Endothelial cell of umbilical vein (primary cell): Measurements from ENCODE around the gene CENPB. TPM values are rescaled to one million over a fixed set of nuclear protein-coding genes. Genes with fewer than 3 reads are reported as not detected.

ENCODE experiments used
- BruUV-seq: library from RNA; stranded (reverse); fragments of 400-500 nt; replicated peaks from 2 replicates; lab custom pipeline; 2021; lab: Mats Ljungman, UMichigan
- CTCF ChIA-PET: fragments of 300-600, 350-600 bp; sonication (Branson Sonifier 250); formaldehyde crosslinking; loops from one replicate; lab custom pipeline; 2021; ENCODE audit warnings: antibody characterized with exemption, inconsistent platforms; lab: Charles Lee
- POLR2A ChIA-PET: fragments of 300-600, 350-600 bp; sonication (Branson Sonifier 250); formaldehyde crosslinking; loops from one replicate; lab custom pipeline; 2021; ENCODE audit warnings: antibody characterized with exemption, inconsistent platforms; lab: Charles Lee
- DNase-seq: peaks from one replicate; pipeline ENCODE4 v3.0.0-alpha.2; 2011; ENCODE audit warnings: low read depth, low spot score
- FAIRE-seq: peaks from 2 replicates; lab custom pipeline; 2011; peaks lifted over from hg19 to GRCh38; lab: Jason Lieb, UNC
- H2AFZ ChIP-seq: 2 replicates; pipeline ENCODE4 v1.6.0; 2012; ENCODE audit warnings: low read depth, low read length, control low read depth, inconsistent platforms
- H3K27ac ChIP-seq: 2 replicates; pipeline ENCODE4 v1.5.1; 2011; ENCODE audit warnings: low read depth, mild to moderate bottlenecking, control low read depth, low read length, moderate library complexity; ENCODE audit not compliant: insufficient read depth
- H3K27me3 ChIP-seq, 2 experiments: 2 replicates each; pipeline versions ENCODE4 v1.6.0 to v1.6.1; 2011; ENCODE audit warnings: low read length in 2 of 2, mixed read lengths in 1 of 2; ENCODE audit not compliant: control insufficient read depth in 2 of 2, insufficient read depth in 2 of 2
- H3K36me3 ChIP-seq, 2 experiments: 2 replicates in 1 of 2; 3 replicates in 1 of 2; pipeline ENCODE4 v1.5.1; 2011; ENCODE audit warnings: low read length in 2 of 2, mild to moderate bottlenecking in 1 of 2, moderate library complexity in 1 of 2; ENCODE audit not compliant: control insufficient read depth in 2 of 2, insufficient read depth in 2 of 2; ENCODE audit errors: extremely low read depth in 1 of 2
- H3K4me1 ChIP-seq: 3 replicates; pipeline ENCODE4 v1.5.1; 2011; ENCODE audit warnings: mild to moderate bottlenecking, low read length; ENCODE audit not compliant: control insufficient read depth, insufficient read depth; ENCODE audit errors: extremely low read depth
- H3K4me2 ChIP-seq: 2 replicates; pipeline ENCODE4 v1.6.1; 2011; ENCODE audit warnings: low read length, control low read depth, mixed read lengths; ENCODE audit not compliant: insufficient read depth
- H3K4me3 ChIP-seq, 3 experiments: fragments of 200-600 bp in 1 of 3; sonication (generic), shearing (Covaris generic) in 1 of 3; replicated peaks in 1 of 3; 2 replicates each; pipeline ENCODE4 v1.5.1; 2011 to 2016; ENCODE audit warnings: control low read depth in 3 of 3, low read length in 3 of 3, mild to moderate bottlenecking in 2 of 3, inconsistent platforms in 1 of 3, low read depth in 1 of 3, moderate library complexity in 1 of 3; ENCODE audit not compliant: insufficient read depth in 1 of 3
- H3K79me2 ChIP-seq: 2 replicates; pipeline ENCODE4 v1.6.0; 2012; ENCODE audit warnings: low read length, inconsistent platforms; ENCODE audit not compliant: control insufficient read depth, insufficient read depth
- H3K9ac ChIP-seq: replicated peaks from 2 replicates; pipeline ENCODE3; 2011; ENCODE audit warnings: low read length, control low read depth; ENCODE audit not compliant: insufficient read depth; ENCODE audit errors: extremely low read depth
- H3K9me1 ChIP-seq: replicated peaks from 3 replicates; pipeline ENCODE4 v1.6.0; 2011; ENCODE audit warnings: mild to moderate bottlenecking, low read length; ENCODE audit not compliant: control insufficient read depth, insufficient read depth; ENCODE audit errors: extremely low read depth
- H3K9me3 ChIP-seq: replicated peaks from 2 replicates; pipeline ENCODE4 v1.5.1; 2012; ENCODE audit warnings: low read length, inconsistent platforms; ENCODE audit not compliant: control insufficient read depth, insufficient read depth
- H4K20me1 ChIP-seq: replicated peaks from 2 replicates; pipeline ENCODE3; 2011; ENCODE audit warnings: mild to moderate bottlenecking, low read length; ENCODE audit not compliant: control insufficient read depth, insufficient read depth; ENCODE audit errors: extremely low read depth
- CTCF ChIP-seq, 2 donors: IDR thresholded peaks; 1 replicate in 1 of 2; 2 replicates in 1 of 2; pipeline ENCODE4 v1.5.1; 2011; ENCODE audit warnings: low read length in 2 of 2, mild to moderate bottlenecking in 2 of 2, moderate library complexity in 2 of 2, control low read depth in 1 of 2, inconsistent platforms in 1 of 2, low read depth in 1 of 2; ENCODE audit not compliant: insufficient read depth in 1 of 2; ENCODE audit errors: extremely low read depth in 1 of 2
- EZH2 ChIP-seq: IDR thresholded peaks from 2 replicates; pipeline ENCODE4 v1.6.1; 2012; ENCODE audit warnings: borderline replicate concordance, low read depth, mild to moderate bottlenecking, moderate library complexity, low read length, inconsistent platforms; ENCODE audit not compliant: severe bottlenecking
- FOS ChIP-seq: IDR thresholded peaks from 2 replicates; pipeline ENCODE4 v1.6.1; 2011; ENCODE audit warnings: mild to moderate bottlenecking, low read length, moderate library complexity, borderline replicate concordance; ENCODE audit not compliant: insufficient read depth
- GATA2 ChIP-seq: IDR thresholded peaks from 2 replicates; pipeline ENCODE4 v1.7.0; 2011; ENCODE audit warnings: low read depth, mild to moderate bottlenecking, moderate library complexity, mixed read lengths, low read length; ENCODE audit not compliant: insufficient read length, insufficient read depth
- JUN ChIP-seq: IDR thresholded peaks from 2 replicates; pipeline ENCODE4 v1.6.1; 2011; ENCODE audit warnings: borderline replicate concordance, low read depth; ENCODE audit not compliant: insufficient read length, insufficient read depth
- MAX ChIP-seq: IDR thresholded peaks from 2 replicates; pipeline ENCODE4 v1.6.1; 2011; ENCODE audit not compliant: insufficient read depth, insufficient read length
- MYC ChIP-seq: IDR thresholded peaks from one replicate; pipeline ENCODE4 v1.6.1; 2011; ENCODE audit warnings: mild to moderate bottlenecking, low read depth, low read length
- POLR2A ChIP-seq: IDR thresholded peaks from 2 replicates; pipeline ENCODE4 v1.6.1; 2012; ENCODE audit warnings: low read depth, mild to moderate bottlenecking, control low read depth, low read length
- POLR2AphosphoS5 ChIP-seq: IDR thresholded peaks from 2 replicates; pipeline ENCODE4 v1.6.1; 2012; ENCODE audit warnings: low read depth, mild to moderate bottlenecking, control low read depth, low read length, moderate library complexity; ENCODE audit not compliant: insufficient read depth
- dilution Hi-C: fragments of 300-500 bp; cut with MboI; formaldehyde crosslinking; loops from one replicate; pipeline ENCODE4 v1.15.0; 2019; ENCODE audit warnings: low sequenced_read_pairs; ENCODE audit not compliant: extremely low pct_ligation_motif_present
- intact Hi-C: fragments of 100-400 bp; cut with micrococcal nuclease; formaldehyde crosslinking; loops from one replicate; pipeline ENCODE4 v1.10.0; 2022
- polyA plus RNA-seq, 4 experiments: library from polyadenylated mRNA; depleted of rRNA in 3 of 4; stranded (reverse) in 3 of 4; unstranded in 1 of 4; fragments of >200 nt; gene quantifications; 2 replicates each; pipeline versions ENCODE4 v1.2.1 to v1.2.3, GENCODE V29; 2011 to 2012; ENCODE audit warnings: missing spikeins in 1 of 4
- total RNA-seq: library from RNA; stranded (reverse); gene quantifications from 2 replicates; pipeline ENCODE4 v1.2.3, GENCODE V29; 2021

The CENPB gene
- total and polyA plus RNA-seq, 2 donors (not counting 3 experiments of a cell fraction or from before 2014, with no cell fraction given): 30.4 to 90.3 TPM

- H3K27ac ChIP-seq: no peak overlapping the region
- no peaks in the 10 kb centered on the region for H3K9me3 ChIP-seq
- peak overlapping the region; percentile 81 for H3K4me2 ChIP-seq
- H4K20me1 ChIP-seq: no peaks in the 10 kb centered on the region
- dilution Hi-C loops: no loop called here
- no TSS peak for BruUV-seq
- H3K4me1 ChIP-seq: peaks cover 25% of the 10 kb centered on the region
- TF ChIP-seq JUN (no peak), POLR2AphosphoS5 (no peak)
- ChIA-PET POLR2A (interaction anchor here (0.7 kb wide), 2 partner anchors 54 to 92 kb away, joined by 4 to 5 read pairs; partner anchors contain the start of gene AP5S1), CTCF (interaction anchor here (0.7 to 6.5 kb wide), 7 partner anchors 12 to 90 kb away, joined by 3 to 76 read pairs (median 7); partner anchors contain the start of gene SPEF1)
- H3K4me3 ChIP-seq: peak overlapping the region; percentile 61 to 71 (median 61)
- intact Hi-C loops: loop anchor here (5.0 kb wide), 1 partner anchor 359 kb away; the partner anchor contains the start of gene DNAAF9
- H3K36me3 ChIP-seq: no peaks in the 10 kb centered on the region
- peak overlapping the region; percentile 74 for H2AFZ ChIP-seq
- H3K27me3 ChIP-seq: no peaks in the 10 kb centered on the region
- no peak for DNase-seq
- H3K9me1 ChIP-seq: no peaks in the 10 kb centered on the region
- FAIRE-seq: no peak
- peaks cover 13% of the 10 kb centered on the region for H3K79me2 ChIP-seq
- H3K9ac ChIP-seq: peak overlapping the region; percentile 39
Observed at GRCh38 chr20:3766422-3767109, 20.0 kb downstream of the CENPB start.

- ChIA-PET POLR2A (no interaction called here), CTCF (interaction anchor here (0.7 to 6.5 kb wide), 5 partner anchors 10 to 90 kb away, joined by 3 to 76 read pairs (median 7); partner anchors contain the start of gene SPEF1)
- H3K27me3 ChIP-seq: no peaks in the 10 kb centered on the region
- FAIRE-seq (no peak), DNase-seq (no peak)
- dilution Hi-C loops (no loop called here), intact Hi-C loops (loop anchor here (5.0 kb wide), 1 partner anchor 358 kb away; the partner anchor contains the start of gene DNAAF9)
- TF ChIP-seq POLR2AphosphoS5 (no peak), EZH2 (no peak), CTCF (IDR thresholded peaks at IDR 0.05; ENCODE audit: extremely low read depth in 1 of 2, insufficient read depth in 1 of 2, low read depth in 1 of 2, low read length in 2 of 2) (no peak), GATA2 (no peak), JUN (no peak), POLR2A (no peak), MAX (no peak), FOS (no peak), MYC (no peak)
- no peak overlapping the region for H2AFZ ChIP-seq
- H3K4me3 ChIP-seq: no peak overlapping the region
- H3K4me1 ChIP-seq: peaks cover 25% of the 10 kb centered on the region
- H3K9me3 ChIP-seq: no peaks in the 10 kb centered on the region
- H3K79me2 ChIP-seq: peaks cover 13% of the 10 kb centered on the region
- no peak overlapping the region for H3K4me2 ChIP-seq
- H4K20me1 ChIP-seq: no peaks in the 10 kb centered on the region
- no peaks in the 10 kb centered on the region for H3K36me3 ChIP-seq
- no peak overlapping the region for H3K27ac ChIP-seq
- BruUV-seq: no TSS peak
- H3K9me1 ChIP-seq: no peaks in the 10 kb centered on the region
- H3K9ac ChIP-seq: no peak overlapping the region
Observed at GRCh38 chr20:3765171-3765882, 21.2 kb downstream of the CENPB start.
